A375 (cell line): ENCODE data around the gene ARL16. TPM values are rescaled to one million over a fixed set of nuclear protein-coding genes. Genes with fewer than 3 reads are reported as not detected.

ENCODE experiments used
- small RNA-seq: library from RNA; depleted of rRNA; stranded (forward); fragments of <200 nt; gene quantifications from one replicate; pipeline ENCODE3, GENCODE V24; 2014
- total RNA-seq: library from RNA; depleted of rRNA; stranded (reverse); fragments of >200 nt; shearing (Covaris generic); gene quantifications from 2 replicates; pipeline ENCODE4 v1.2.3, GENCODE V29; 2014; rRNA removed

Gene ARL16
- total RNA-seq, result 47.6 and 51.0 TPM in 2 replicates

GRCh38 chr17:81683584-81684441 is at the start of gene ARL16, which contains the start of gene HGS:
ARL16 (minus strand) TSS chr17:81683797; CDS start chr17:81683753, 44 bp downstream.
HGS (plus strand) TSS chr17:81684011; CDS start chr17:81684067, 56 bp downstream.

GRCh38 chr17:81711814-81712467 is 28.3 kb upstream of the ARL16 start, which contains the start of gene SLC25A10:
SLC25A10 (plus strand) TSS chr17:81712284; CDS start chr17:81712427, 143 bp downstream.

GRCh38 chr17:81702934-81703746 is 19.5 kb upstream of the ARL16 start, which contains the start of gene MRPL12:
MRPL12 (plus strand) TSS chr17:81703367; CDS start chr17:81703502, 135 bp downstream.

GRCh38 chr17:81666342-81667191 is 17.0 kb downstream of the ARL16 start, which contains the start of the genes CCDC137 and OXLD1:
CCDC137 (plus strand) TSS chr17:81666737; CDS start chr17:81666767, 30 bp downstream.
OXLD1 (minus strand) TSS chr17:81666605; CDS start chr17:81666577, 28 bp downstream.

GRCh38 chr17:81656118-81656743 is 27.4 kb downstream of the ARL16 start, which contains the start of gene PDE6G:
PDE6G (minus strand) TSS chr17:81656542; CDS start chr17:81653305, 3,237 bp downstream.

GRCh38 chr17:81636505-81637288 is 46.9 kb downstream of the ARL16 start, which contains the start of the genes NPLOC4 and TSPAN10:
NPLOC4 (minus strand) TSS chr17:81637112; CDS start chr17:81636930, 182 bp downstream.
TSPAN10 (plus strand) TSS chr17:81637196; CDS start chr17:81642413, 5,217 bp downstream.

Small RNA genes lying within 50 kb of the gene (small RNA-seq; reads per million reads assigned to genes)
- gene MIR6786, result not detected

Other genes starting within 250 kb of the ARL16 start
- 2,933 and 5,081 TPM in 2 replicates for gene ACTG1, start 171.0 kb downstream of the ARL16 start, total RNA-seq
- gene FSCN2, start 155.4 kb downstream of the ARL16 start, total RNA-seq, result 0.08 and 0.50 TPM in 2 replicates
- gene FAAP100, start 131.4 kb downstream of the ARL16 start, total RNA-seq, result 28.7 and 29.0 TPM in 2 replicates
- gene NPLOC4, start 46.7 kb downstream of the ARL16 start, total RNA-seq, result 46.8 and 62.1 TPM in 2 replicates
- gene TSPAN10, start 46.6 kb downstream of the ARL16 start, total RNA-seq, result 1.7 and 2.2 TPM in 2 replicates
- gene PDE6G, start 27.3 kb downstream of the ARL16 start, total RNA-seq, result 0.64 TPM in 1 of 2 replicates, not detected in the other
- 93.6 and 127 TPM in 2 replicates for gene OXLD1, start 17.2 kb downstream of the ARL16 start, total RNA-seq
- 56.2 and 57.7 TPM in 2 replicates for gene CCDC137, start 17.1 kb downstream of the ARL16 start, total RNA-seq
- gene HGS, start 214 bp upstream of the ARL16 start, total RNA-seq, result 159 and 172 TPM in 2 replicates
- 42.8 and 60.5 TPM in 2 replicates for gene MRPL12, start 19.6 kb upstream of the ARL16 start, total RNA-seq
- 55.5 and 62.1 TPM in 2 replicates for gene SLC25A10, start 28.5 kb upstream of the ARL16 start, total RNA-seq
- gene GCGR, start 120.4 kb upstream of the ARL16 start, total RNA-seq, result not detected in 2 replicates
- 73.0 and 96.0 TPM in 2 replicates for gene MCRIP1, start 149.5 kb upstream of the ARL16 start, total RNA-seq
- 0.61 TPM in 1 of 2 replicates, not detected in the other for gene PPP1R27, start 151.3 kb upstream of the ARL16 start, total RNA-seq
- gene P4HB, start 176.7 kb upstream of the ARL16 start, total RNA-seq, result 716 and 811 TPM in 2 replicates
- gene ARHGDIA, start 187.5 kb upstream of the ARL16 start, total RNA-seq, result 229 and 255 TPM in 2 replicates
- 423 and 436 TPM in 2 replicates for gene ALYREF, start 207.8 kb upstream of the ARL16 start, total RNA-seq
- 135 and 136 TPM in 2 replicates for gene ANAPC11, start 207.9 kb upstream of the ARL16 start, total RNA-seq
- gene NPB, start 218.4 kb upstream of the ARL16 start, total RNA-seq, result 0.11 and 0.24 TPM in 2 replicates
- 27.0 and 32.0 TPM in 2 replicates for gene PCYT2, start 227.6 kb upstream of the ARL16 start, total RNA-seq
- 31.6 and 35.1 TPM in 2 replicates for gene SIRT7, start 234.4 kb upstream of the ARL16 start, total RNA-seq
- 23.1 and 24.7 TPM in 2 replicates for gene MAFG, start 243.9 kb upstream of the ARL16 start, total RNA-seq